Esophagus squamous epithelium (tissue), 4 donors: Measurements from ENCODE around the gene MSMP.

ENCODE experiments used
- CTCF ChIP-seq, 6 experiments: fragments of 450-650 bp in 4 of 6; fragments of 200-600 bp in 2 of 6; sonication (generic) in 2 of 6; IDR thresholded peaks; one replicate each; pipeline ENCODE4 v1.5.1; 2016 to 2019; ENCODE audit warnings: antibody characterized with exemption in 6 of 6, mild to moderate bottlenecking in 4 of 6, moderate library complexity in 4 of 6
- POLR2A ChIP-seq, 4 donors: fragments of 450-650 bp; IDR thresholded peaks; one replicate each; pipeline ENCODE4 v1.6.1; 2017; ENCODE audit warnings: antibody characterized with exemption in 4 of 4, mild to moderate bottlenecking in 4 of 4, moderate library complexity in 3 of 4

- TF ChIP-seq CTCF (IDR thresholded peaks at IDR 0.05) (no peak), POLR2A (IDR thresholded peaks at IDR 0.05) (no peak)
Measured at GRCh38 chr9:35743880-35744518, 10.1 kb downstream of the MSMP start.
